Measurements from ENCODE around the gene SVEP1.

DNA sequence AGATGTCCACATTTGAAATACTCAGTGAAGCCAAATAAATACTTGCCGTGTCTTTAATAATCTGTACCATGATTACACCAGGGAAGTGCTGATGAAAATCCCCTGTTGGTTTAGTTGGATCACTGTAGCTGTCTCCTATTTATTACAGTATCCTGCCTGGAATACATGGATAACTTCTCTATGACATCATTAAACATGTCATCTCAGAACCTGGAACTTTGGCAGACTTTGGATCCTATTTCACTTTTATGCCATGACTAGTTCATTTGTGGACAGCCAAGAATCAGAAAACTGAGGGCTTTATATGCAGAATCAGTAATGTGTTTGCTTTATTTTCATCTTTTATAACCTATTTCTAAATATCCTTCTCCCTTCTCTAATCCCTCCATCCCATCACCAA, 241.8 kb downstream of the SVEP1 start, which contains the start of gene TXNDC8:
- TF ChIP-seq, protein P1, sequence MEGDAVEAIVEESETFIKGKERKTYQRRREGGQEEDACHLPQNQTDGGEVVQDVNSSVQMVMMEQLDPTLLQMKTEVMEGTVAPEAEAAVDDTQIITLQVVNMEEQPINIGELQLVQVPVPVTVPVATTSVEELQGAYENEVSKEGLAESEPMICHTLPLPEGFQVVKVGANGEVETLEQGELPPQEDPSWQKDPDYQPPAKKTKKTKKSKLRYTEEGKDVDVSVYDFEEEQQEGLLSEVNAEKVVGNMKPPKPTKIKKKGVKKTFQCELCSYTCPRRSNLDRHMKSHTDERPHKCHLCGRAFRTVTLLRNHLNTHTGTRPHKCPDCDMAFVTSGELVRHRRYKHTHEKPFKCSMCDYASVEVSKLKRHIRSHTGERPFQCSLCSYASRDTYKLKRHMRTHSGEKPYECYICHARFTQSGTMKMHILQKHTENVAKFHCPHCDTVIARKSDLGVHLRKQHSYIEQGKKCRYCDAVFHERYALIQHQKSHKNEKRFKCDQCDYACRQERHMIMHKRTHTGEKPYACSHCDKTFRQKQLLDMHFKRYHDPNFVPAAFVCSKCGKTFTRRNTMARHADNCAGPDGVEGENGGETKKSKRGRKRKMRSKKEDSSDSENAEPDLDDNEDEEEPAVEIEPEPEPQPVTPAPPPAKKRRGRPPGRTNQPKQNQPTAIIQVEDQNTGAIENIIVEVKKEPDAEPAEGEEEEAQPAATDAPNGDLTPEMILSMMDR (CRISPR knock-in tag; IDR thresholded peaks at IDR 0.05), result no peak
- TF ChIP-seq, protein P2, sequence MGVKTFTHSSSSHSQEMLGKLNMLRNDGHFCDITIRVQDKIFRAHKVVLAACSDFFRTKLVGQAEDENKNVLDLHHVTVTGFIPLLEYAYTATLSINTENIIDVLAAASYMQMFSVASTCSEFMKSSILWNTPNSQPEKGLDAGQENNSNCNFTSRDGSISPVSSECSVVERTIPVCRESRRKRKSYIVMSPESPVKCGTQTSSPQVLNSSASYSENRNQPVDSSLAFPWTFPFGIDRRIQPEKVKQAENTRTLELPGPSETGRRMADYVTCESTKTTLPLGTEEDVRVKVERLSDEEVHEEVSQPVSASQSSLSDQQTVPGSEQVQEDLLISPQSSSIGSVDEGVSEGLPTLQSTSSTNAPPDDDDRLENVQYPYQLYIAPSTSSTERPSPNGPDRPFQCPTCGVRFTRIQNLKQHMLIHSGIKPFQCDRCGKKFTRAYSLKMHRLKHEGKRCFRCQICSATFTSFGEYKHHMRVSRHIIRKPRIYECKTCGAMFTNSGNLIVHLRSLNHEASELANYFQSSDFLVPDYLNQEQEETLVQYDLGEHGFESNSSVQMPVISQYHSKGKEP (CRISPR knock-in tag; IDR thresholded peaks at IDR 0.05), result no peak
- TF ChIP-seq, protein P3, sequence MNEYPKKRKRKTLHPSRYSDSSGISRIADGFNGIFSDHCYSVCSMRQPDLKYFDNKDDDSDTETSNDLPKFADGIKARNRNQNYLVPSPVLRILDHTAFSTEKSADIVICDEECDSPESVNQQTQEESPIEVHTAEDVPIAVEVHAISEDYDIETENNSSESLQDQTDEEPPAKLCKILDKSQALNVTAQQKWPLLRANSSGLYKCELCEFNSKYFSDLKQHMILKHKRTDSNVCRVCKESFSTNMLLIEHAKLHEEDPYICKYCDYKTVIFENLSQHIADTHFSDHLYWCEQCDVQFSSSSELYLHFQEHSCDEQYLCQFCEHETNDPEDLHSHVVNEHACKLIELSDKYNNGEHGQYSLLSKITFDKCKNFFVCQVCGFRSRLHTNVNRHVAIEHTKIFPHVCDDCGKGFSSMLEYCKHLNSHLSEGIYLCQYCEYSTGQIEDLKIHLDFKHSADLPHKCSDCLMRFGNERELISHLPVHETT (CRISPR knock-in tag; conservative IDR thresholded peaks at IDR 0.05), result no peak
- TF ChIP-seq ZNF350 (CRISPR knock-in tag; IDR thresholded peaks at IDR 0.05; ENCODE audit: borderline replicate concordance, low read depth) (no peak), POLR2A (IDR thresholded peaks at IDR 0.05; ENCODE audit: insufficient read depth in 1 of 2, low read depth in 2 of 2, low read length in 2 of 2) (no peak), CBX2 (IDR thresholded peaks at IDR 0.05; ENCODE audit: low read depth, low read length) (no peak), CBX2 (CRISPR knock-in tag; IDR thresholded peaks at IDR 0.05; ENCODE audit: low read depth) (no peak), ZNF282 (IDR thresholded peaks at IDR 0.05; ENCODE audit: partially characterized antibody) (no peak)
- TF ChIP-seq, protein P4, sequence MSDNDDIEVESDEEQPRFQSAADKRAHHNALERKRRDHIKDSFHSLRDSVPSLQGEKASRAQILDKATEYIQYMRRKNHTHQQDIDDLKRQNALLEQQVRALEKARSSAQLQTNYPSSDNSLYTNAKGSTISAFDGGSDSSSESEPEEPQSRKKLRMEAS (IDR thresholded peaks at IDR 0.05), result no peak
- TF ChIP-seq, protein P5, sequence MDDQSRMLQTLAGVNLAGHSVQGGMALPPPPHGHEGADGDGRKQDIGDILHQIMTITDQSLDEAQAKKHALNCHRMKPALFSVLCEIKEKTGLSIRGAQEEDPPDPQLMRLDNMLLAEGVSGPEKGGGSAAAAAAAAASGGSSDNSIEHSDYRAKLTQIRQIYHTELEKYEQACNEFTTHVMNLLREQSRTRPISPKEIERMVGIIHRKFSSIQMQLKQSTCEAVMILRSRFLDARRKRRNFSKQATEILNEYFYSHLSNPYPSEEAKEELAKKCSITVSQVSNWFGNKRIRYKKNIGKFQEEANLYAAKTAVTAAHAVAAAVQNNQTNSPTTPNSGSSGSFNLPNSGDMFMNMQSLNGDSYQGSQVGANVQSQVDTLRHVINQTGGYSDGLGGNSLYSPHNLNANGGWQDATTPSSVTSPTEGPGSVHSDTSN (CRISPR knock-in tag; IDR thresholded peaks at IDR 0.05; ENCODE audit: borderline replicate concordance), result no peak

Measured in HepG2 (cell line).